GM23338 (cell line): ENCODE results near the gene ME3.

Source experiments
- CREB1 ChIP-seq: fragments of 250-450 bp; sonication (Bioruptor Pico); IDR thresholded peaks from 2 replicates; pipeline ENCODE4 v1.5.0; 2020; ENCODE audit warnings: low read depth, mild to moderate bottlenecking, moderate library complexity
- EZH2 ChIP-seq: fragments of 200-600 bp; sonication (generic); IDR thresholded peaks from one replicate; pipeline ENCODE4 v1.8.0; 2017; ENCODE audit warnings: antibody characterized with exemption, mild to moderate bottlenecking, low read depth; ENCODE audit not compliant: unreplicated experiment
- EZH2phosphoT487 ChIP-seq: fragments of 200-600 bp; sonication (generic); IDR thresholded peaks from one replicate; pipeline ENCODE4 v1.8.1; 2018; ENCODE audit warnings: antibody characterized with exemption; ENCODE audit not compliant: unreplicated experiment
- JUNB ChIP-seq: IDR thresholded peaks from one replicate; pipeline ENCODE4 v1.6.1; 2016; ENCODE audit warnings: antibody characterized with exemption; ENCODE audit not compliant: unreplicated experiment
- POLR2AphosphoS5 ChIP-seq: IDR thresholded peaks from 2 replicates; pipeline ENCODE4 v1.6.1; 2016; ENCODE audit warnings: antibody characterized with exemption, low read depth
- STAT1 ChIP-seq: IDR thresholded peaks from one replicate; pipeline ENCODE4 v1.6.1; 2016; ENCODE audit warnings: antibody characterized with exemption; ENCODE audit not compliant: unreplicated experiment
- ZNF114 ChIP-seq: fragments of 250-450 bp; sonication (Bioruptor Pico); IDR thresholded peaks from 2 replicates; pipeline ENCODE4 v1.5.0; 2020; ENCODE audit warnings: mild to moderate bottlenecking, moderate library complexity
- TF ChIP-seq, protein P1 (sequence below), 2 experiments: fragments of 200-600 bp in 1 of 2; sonication (generic) in 1 of 2; conservative IDR thresholded peaks; 2 replicates each; pipeline versions ENCODE4 v1.5.1 to v1.6.1; 2016 to 2017; ENCODE audit warnings: antibody characterized with exemption in 2 of 2, low read depth in 2 of 2, mild to moderate bottlenecking in 2 of 2, moderate library complexity in 1 of 2
- TF ChIP-seq, protein P2 (sequence below): IDR thresholded peaks from one replicate; pipeline ENCODE4 v1.6.1; 2018; ENCODE audit warnings: antibody characterized with exemption; ENCODE audit not compliant: unreplicated experiment

DNA sequence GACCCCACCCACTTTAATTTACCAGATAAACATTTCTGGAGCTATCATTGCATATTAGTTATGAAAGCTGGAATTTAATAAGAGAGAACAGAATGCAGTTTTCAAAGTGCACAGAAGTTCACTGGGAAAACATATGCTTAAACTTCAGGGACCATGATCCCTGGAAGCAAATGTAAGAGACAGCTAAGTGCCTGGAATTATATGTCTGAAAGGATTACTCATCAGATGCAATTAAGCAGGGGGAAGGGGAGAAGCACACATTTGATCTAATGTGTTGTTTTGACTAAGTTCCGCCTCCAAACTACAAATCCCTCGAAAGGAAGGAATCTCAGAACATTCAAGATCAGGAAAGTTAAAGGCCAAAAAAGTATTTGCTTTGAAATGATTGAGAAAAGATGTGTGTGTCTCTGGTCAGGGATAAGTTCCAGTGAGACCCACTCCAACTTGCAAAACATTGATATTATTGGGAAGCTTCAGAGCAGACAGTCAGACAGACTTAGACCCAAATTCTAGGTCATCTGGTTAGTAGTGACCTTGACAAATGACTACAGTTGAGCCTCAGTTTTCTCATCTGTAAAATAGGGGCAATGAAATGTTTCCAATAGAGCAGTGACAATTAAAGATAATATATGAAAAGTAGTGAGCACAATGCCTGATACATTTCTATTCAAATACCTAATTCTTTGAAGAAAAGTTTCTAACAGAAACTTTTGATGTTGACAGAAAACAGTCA lies 147.6 kb downstream of the ME3 start:
- TF ChIP-seq, protein P1, sequence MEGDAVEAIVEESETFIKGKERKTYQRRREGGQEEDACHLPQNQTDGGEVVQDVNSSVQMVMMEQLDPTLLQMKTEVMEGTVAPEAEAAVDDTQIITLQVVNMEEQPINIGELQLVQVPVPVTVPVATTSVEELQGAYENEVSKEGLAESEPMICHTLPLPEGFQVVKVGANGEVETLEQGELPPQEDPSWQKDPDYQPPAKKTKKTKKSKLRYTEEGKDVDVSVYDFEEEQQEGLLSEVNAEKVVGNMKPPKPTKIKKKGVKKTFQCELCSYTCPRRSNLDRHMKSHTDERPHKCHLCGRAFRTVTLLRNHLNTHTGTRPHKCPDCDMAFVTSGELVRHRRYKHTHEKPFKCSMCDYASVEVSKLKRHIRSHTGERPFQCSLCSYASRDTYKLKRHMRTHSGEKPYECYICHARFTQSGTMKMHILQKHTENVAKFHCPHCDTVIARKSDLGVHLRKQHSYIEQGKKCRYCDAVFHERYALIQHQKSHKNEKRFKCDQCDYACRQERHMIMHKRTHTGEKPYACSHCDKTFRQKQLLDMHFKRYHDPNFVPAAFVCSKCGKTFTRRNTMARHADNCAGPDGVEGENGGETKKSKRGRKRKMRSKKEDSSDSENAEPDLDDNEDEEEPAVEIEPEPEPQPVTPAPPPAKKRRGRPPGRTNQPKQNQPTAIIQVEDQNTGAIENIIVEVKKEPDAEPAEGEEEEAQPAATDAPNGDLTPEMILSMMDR (conservative IDR thresholded peaks at IDR 0.05; ENCODE audit: low read depth in 2 of 2): no peak
- TF ChIP-seq EZH2phosphoT487: no peak
- TF ChIP-seq, protein P2, sequence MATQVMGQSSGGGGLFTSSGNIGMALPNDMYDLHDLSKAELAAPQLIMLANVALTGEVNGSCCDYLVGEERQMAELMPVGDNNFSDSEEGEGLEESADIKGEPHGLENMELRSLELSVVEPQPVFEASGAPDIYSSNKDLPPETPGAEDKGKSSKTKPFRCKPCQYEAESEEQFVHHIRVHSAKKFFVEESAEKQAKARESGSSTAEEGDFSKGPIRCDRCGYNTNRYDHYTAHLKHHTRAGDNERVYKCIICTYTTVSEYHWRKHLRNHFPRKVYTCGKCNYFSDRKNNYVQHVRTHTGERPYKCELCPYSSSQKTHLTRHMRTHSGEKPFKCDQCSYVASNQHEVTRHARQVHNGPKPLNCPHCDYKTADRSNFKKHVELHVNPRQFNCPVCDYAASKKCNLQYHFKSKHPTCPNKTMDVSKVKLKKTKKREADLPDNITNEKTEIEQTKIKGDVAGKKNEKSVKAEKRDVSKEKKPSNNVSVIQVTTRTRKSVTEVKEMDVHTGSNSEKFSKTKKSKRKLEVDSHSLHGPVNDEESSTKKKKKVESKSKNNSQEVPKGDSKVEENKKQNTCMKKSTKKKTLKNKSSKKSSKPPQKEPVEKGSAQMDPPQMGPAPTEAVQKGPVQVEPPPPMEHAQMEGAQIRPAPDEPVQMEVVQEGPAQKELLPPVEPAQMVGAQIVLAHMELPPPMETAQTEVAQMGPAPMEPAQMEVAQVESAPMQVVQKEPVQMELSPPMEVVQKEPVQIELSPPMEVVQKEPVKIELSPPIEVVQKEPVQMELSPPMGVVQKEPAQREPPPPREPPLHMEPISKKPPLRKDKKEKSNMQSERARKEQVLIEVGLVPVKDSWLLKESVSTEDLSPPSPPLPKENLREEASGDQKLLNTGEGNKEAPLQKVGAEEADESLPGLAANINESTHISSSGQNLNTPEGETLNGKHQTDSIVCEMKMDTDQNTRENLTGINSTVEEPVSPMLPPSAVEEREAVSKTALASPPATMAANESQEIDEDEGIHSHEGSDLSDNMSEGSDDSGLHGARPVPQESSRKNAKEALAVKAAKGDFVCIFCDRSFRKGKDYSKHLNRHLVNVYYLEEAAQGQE: no peak
- no peak for TF ChIP-seq POLR2AphosphoS5
- TF ChIP-seq CREB1 (CRISPR knock-in tag): no peak
- no peak for TF ChIP-seq EZH2
- no peak for TF ChIP-seq ZNF114
- no peak for TF ChIP-seq JUNB
- TF ChIP-seq STAT1: no peak
